HL-60 (cell line): ENCODE results near the gene KLF1.

ENCODE experiments used
- CTCF ChIP-seq: IDR thresholded peaks from one replicate; pipeline ENCODE4 v1.5.1; 2011; ENCODE audit warnings: low read length, control low read depth, inconsistent platforms; ENCODE audit not compliant: insufficient read depth
- GABPA ChIP-seq: IDR thresholded peaks from 2 replicates; pipeline ENCODE4 v1.6.1; 2012; ENCODE audit warnings: low read depth

GRCh38 chr19:12886651-12886968, 391 bp downstream of the KLF1 start:
- no peak for TF ChIP-seq GABPA
- no peak for TF ChIP-seq CTCF
